Measurements from ENCODE around the gene CPEB1. TPM values are rescaled to one million over a fixed set of nuclear protein-coding genes. Genes with fewer than 3 reads are reported as not detected.

Gene CPEB1
- total and polyA plus RNA-seq, 4 donors, result 0.42 to 4.0 (median 2.3) TPM

GRCh38 chr15:82569834-82570233 is 77.3 kb downstream of the CPEB1 start:
- 91 to 92% methylated on average over 4 of the region's 4 CpGs for WGBS, 2 donors
- no peak overlapping the region for H3K4me3 ChIP-seq
- H3K9me3 ChIP-seq (ENCODE audit: control insufficient read depth in 4 of 4, insufficient read depth in 3 of 4, low read length in 3 of 4), result peaks cover 0 to 2% (median 0%) of the 10 kb centered on the region in 4 donors
- peaks cover 0 to 9% (median 0%) of the 10 kb centered on the region in 3 donors for H3K27me3 ChIP-seq (ENCODE audit: control insufficient read depth in 3 of 3, insufficient read depth in 3 of 3, low read length in 2 of 3)
- ATAC-seq (ENCODE audit: insufficient read depth, low FRiP score) (no peak), DNase-seq (no peak)
- TF ChIP-seq CTCF (IDR thresholded peaks at IDR 0.05; ENCODE audit: control extremely low read depth, extremely low read depth), result no peak
- no peak overlapping the region for H3K27ac ChIP-seq (ENCODE audit: low read depth in 1 of 2, low read length in 1 of 2)
- peaks cover 0 to 3% (median 0%) of the 10 kb centered on the region in 4 donors for H3K36me3 ChIP-seq (ENCODE audit: control insufficient read depth in 4 of 4, insufficient read depth in 4 of 4, low read length in 4 of 4)
- peaks cover 0 to 17% (median 7%) of the 10 kb centered on the region in 5 donors for H3K4me1 ChIP-seq (ENCODE audit: control insufficient read depth in 5 of 5, insufficient read depth in 5 of 5, low read length in 5 of 5)
- no peak overlapping the region for H3K9ac ChIP-seq (ENCODE audit: insufficient read depth in 1 of 2, low read length in 2 of 2)

DNA sequence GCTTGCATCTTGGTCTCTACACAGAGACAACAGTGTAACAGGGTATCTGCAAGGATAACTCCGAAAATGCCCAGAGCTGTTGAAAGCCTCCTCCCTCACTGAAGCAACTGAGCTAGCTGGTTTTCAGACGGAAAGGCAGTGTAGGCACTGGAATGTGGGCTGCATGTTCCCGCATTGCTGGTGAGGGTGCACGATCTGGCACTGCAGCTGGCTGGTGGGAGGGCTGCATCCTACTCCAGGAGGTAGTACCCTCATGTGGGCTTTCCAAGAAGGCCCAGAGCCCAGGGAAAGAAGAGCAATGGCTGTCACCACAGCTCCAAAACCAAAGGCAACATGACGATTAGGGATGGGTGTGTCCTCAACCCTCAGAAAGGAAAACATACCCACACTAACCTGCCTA is 78.2 kb downstream of the CPEB1 start:
- no peak for DNase-seq
- peaks cover 0 to 17% (median 7%) of the 10 kb centered on the region in 5 donors for H3K4me1 ChIP-seq (ENCODE audit: control insufficient read depth in 5 of 5, insufficient read depth in 5 of 5, low read length in 5 of 5)
- no peak for ATAC-seq (ENCODE audit: insufficient read depth, low FRiP score)
- no peak for TF ChIP-seq CTCF (IDR thresholded peaks at IDR 0.05; ENCODE audit: control extremely low read depth, extremely low read depth)
- peaks cover 0 to 9% (median 0%) of the 10 kb centered on the region in 3 donors for H3K27me3 ChIP-seq (ENCODE audit: control insufficient read depth in 3 of 3, insufficient read depth in 3 of 3, low read length in 2 of 3)
- no peak overlapping the region for H3K9ac ChIP-seq (ENCODE audit: insufficient read depth in 1 of 2, low read length in 2 of 2)
- peaks cover 0 to 3% (median 0%) of the 10 kb centered on the region in 4 donors for H3K36me3 ChIP-seq (ENCODE audit: control insufficient read depth in 4 of 4, insufficient read depth in 4 of 4, low read length in 4 of 4)
- H3K27ac ChIP-seq (ENCODE audit: low read depth in 1 of 2, low read length in 1 of 2), result no peak overlapping the region
- H3K4me3 ChIP-seq, result no peak overlapping the region
- WGBS, 2 donors, result 83 to 90% methylated on average over 5 of the region's 5 CpGs
- H3K9me3 ChIP-seq (ENCODE audit: control insufficient read depth in 4 of 4, insufficient read depth in 3 of 4, low read length in 3 of 4), result peaks cover 0 to 2% (median 0%) of the 10 kb centered on the region in 4 donors

- ATAC-seq (ENCODE audit: insufficient read depth, low FRiP score) (no peak), DNase-seq (no peak)
- Histone ChIP-seq H3K4me3 (no peak overlapping the region), H3K4me1 (ENCODE audit: control insufficient read depth in 5 of 5, insufficient read depth in 5 of 5, low read length in 5 of 5) (peaks cover 0 to 17% (median 7%) of the 10 kb centered on the region in 5 donors), H3K9me3 (ENCODE audit: control insufficient read depth in 4 of 4, insufficient read depth in 3 of 4, low read length in 3 of 4) (peaks cover 0 to 2% (median 0%) of the 10 kb centered on the region in 4 donors), H3K9ac (ENCODE audit: insufficient read depth in 1 of 2, low read length in 2 of 2) (no peak overlapping the region), H3K27ac (ENCODE audit: low read depth in 1 of 2, low read length in 1 of 2) (no peak overlapping the region), H3K36me3 (ENCODE audit: control insufficient read depth in 4 of 4, insufficient read depth in 4 of 4, low read length in 4 of 4) (peaks cover 0 to 3% (median 0%) of the 10 kb centered on the region in 4 donors), H3K27me3 (ENCODE audit: control insufficient read depth in 3 of 3, insufficient read depth in 3 of 3, low read length in 2 of 3) (peaks cover 0 to 9% (median 0%) of the 10 kb centered on the region in 3 donors)
- 83 to 85% methylated on average over 2 of the region's 2 CpGs for WGBS, 2 donors
- TF ChIP-seq CTCF (IDR thresholded peaks at IDR 0.05; ENCODE audit: control extremely low read depth, extremely low read depth), result no peak
These were observed 79.5 kb downstream of the CPEB1 start for GRCh38 chr15:82567661-82568060.

DNA sequence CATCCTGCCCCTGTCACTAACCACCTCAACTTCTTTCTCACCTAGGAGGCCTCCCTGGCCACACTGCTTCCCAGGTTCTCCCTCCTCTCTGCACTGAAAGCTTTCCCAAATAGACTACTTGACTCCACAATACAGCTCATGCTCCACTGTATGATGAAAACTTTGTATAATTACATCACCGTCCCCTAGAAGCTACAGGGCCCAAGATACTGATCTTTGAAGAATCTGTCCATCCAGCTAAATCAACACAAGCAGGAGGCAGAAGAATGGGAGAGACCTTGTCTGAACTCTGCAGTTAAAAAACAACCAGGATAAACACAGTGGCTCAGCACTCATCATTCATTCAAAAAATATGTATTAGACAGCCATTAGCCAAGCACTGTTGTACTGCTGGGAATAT is 80.5 kb downstream of the CPEB1 start:
- Histone ChIP-seq H3K4me1 (ENCODE audit: control insufficient read depth in 5 of 5, insufficient read depth in 5 of 5, low read length in 5 of 5) (peaks cover 0 to 13% (median 7%) of the 10 kb centered on the region in 5 donors), H3K27ac (ENCODE audit: low read depth in 1 of 2, low read length in 1 of 2) (no peak overlapping the region), H3K4me3 (no peak overlapping the region), H3K9ac (ENCODE audit: insufficient read depth in 1 of 2, low read length in 2 of 2) (no peak overlapping the region), H3K27me3 (ENCODE audit: control insufficient read depth in 3 of 3, insufficient read depth in 3 of 3, low read length in 2 of 3) (peaks cover 0 to 9% (median 0%) of the 10 kb centered on the region in 3 donors), H3K9me3 (ENCODE audit: control insufficient read depth in 4 of 4, insufficient read depth in 3 of 4, low read length in 3 of 4) (peaks cover 0 to 2% (median 0%) of the 10 kb centered on the region in 4 donors), H3K36me3 (ENCODE audit: control insufficient read depth in 4 of 4, insufficient read depth in 4 of 4, low read length in 4 of 4) (peaks cover 0 to 3% (median 0%) of the 10 kb centered on the region in 4 donors)
- DNase-seq (no peak), ATAC-seq (ENCODE audit: insufficient read depth, low FRiP score) (no peak)
- 71 to 87% methylated on average over 1 of the region's 1 CpG for WGBS, 2 donors
- no peak for TF ChIP-seq CTCF (IDR thresholded peaks at IDR 0.05; ENCODE audit: control extremely low read depth, extremely low read depth)
